Endodermal cell (in vitro differentiated cells): ENCODE results near the gene RIPK1. TPM values are rescaled to one million over a fixed set of nuclear protein-coding genes. Genes with fewer than 3 reads are reported as not detected.

Source experiments
- DNase-seq: peaks from one replicate; pipeline ENCODE4 v3.0.0-alpha.2; 2017
- H3K27ac ChIP-seq: 2 replicates; pipeline ENCODE4 v1.5.1; 2013; ENCODE audit warnings: mild to moderate bottlenecking, low read depth, low read length, moderate library complexity
- H3K27me3 ChIP-seq: 2 replicates; pipeline ENCODE4 v1.6.1; 2013; ENCODE audit warnings: mild to moderate bottlenecking, low read length, moderate library complexity; ENCODE audit not compliant: insufficient read depth, control insufficient read depth, poor library complexity, severe bottlenecking
- H3K36me3 ChIP-seq: 2 replicates; pipeline ENCODE4 v1.7.0; 2013; ENCODE audit warnings: mild to moderate bottlenecking, low read length, moderate library complexity; ENCODE audit not compliant: control insufficient read depth, insufficient read depth
- H3K4me1 ChIP-seq: one replicate; pipeline ENCODE4 v1.7.0; 2013; ENCODE audit warnings: low read length; ENCODE audit not compliant: control insufficient read depth, insufficient read depth
- H3K4me3 ChIP-seq: 2 replicates; pipeline ENCODE4 v1.5.1; 2013; ENCODE audit warnings: mild to moderate bottlenecking, low read length, moderate library complexity
- H3K9ac ChIP-seq: 2 replicates; pipeline ENCODE4 v1.6.1; 2013; ENCODE audit warnings: mild to moderate bottlenecking, low read length, moderate library complexity; ENCODE audit not compliant: poor library complexity, severe bottlenecking; ENCODE audit errors: extremely low read depth
- H3K9me3 ChIP-seq: 2 replicates; pipeline ENCODE4 v1.6.1; 2013; ENCODE audit warnings: mild to moderate bottlenecking, low read length, moderate library complexity; ENCODE audit not compliant: control insufficient read depth
- H3K27ac Mint-ChIP-seq: 2 replicates; pipeline ENCODE4 v1.8.0; 2020; ENCODE audit warnings: mixed read lengths
- H3K27me3 Mint-ChIP-seq: 2 replicates; pipeline ENCODE4 v1.8.0; 2021; ENCODE audit warnings: mild to moderate bottlenecking, mixed read lengths; ENCODE audit not compliant: insufficient read depth
- H3K36me3 Mint-ChIP-seq: 2 replicates; pipeline ENCODE4 v1.8.0; 2020; ENCODE audit warnings: low read depth, mixed read lengths
- H3K4me1 Mint-ChIP-seq: 2 replicates; pipeline ENCODE4 v1.8.0; 2020; ENCODE audit warnings: mixed read lengths
- H3K4me3 Mint-ChIP-seq: 2 replicates; pipeline ENCODE4 v1.8.0; 2020; ENCODE audit warnings: mild to moderate bottlenecking, moderate library complexity, mixed read lengths
- H3K9me3 Mint-ChIP-seq: 2 replicates; pipeline ENCODE4 v1.8.0; 2020; ENCODE audit warnings: mild to moderate bottlenecking, mixed read lengths
- CTCF ChIP-seq: fragments of 200-600 bp; sonication (generic); conservative IDR thresholded peaks from 2 replicates; pipeline ENCODE4 v1.5.0; 2021; ENCODE audit warnings: antibody characterized with exemption, mild to moderate bottlenecking
- WGBS, 2 experiments: methylation state at CpG; one replicate each; pipeline versions ENCODE4 v1.1.5 to v1.1.7; 2013; ENCODE audit warnings: missing lambda C conversion rate in 2 of 2, mixed read lengths in 1 of 2; ENCODE audit not compliant: insufficient coverage in 1 of 2, insufficient read length in 1 of 2; 5-methylcytosine and 5-hydroxymethylcytosine counted together
- total RNA-seq, 2 donors: library from RNA; stranded (reverse); fragmentation: NEBNext Ultra II Directional in 1 of 2; extraction: Animal tissue kit (Norgen Biotek cat#: 25700) in 1 of 2; gene quantifications; 2 replicates in 1 of 2; 3 replicates in 1 of 2; pipeline ENCODE4 v1.2.1, GENCODE V29; 2021

Gene RIPK1
- total RNA-seq, 2 donors from 2014 or later = 10.2 to 18.7 TPM

- Histone ChIP-seq H3K27me3 (no peaks in the 10 kb centered on the region), H3K9ac (no peak overlapping the region), H3K4me1 (peaks cover 8% of the 10 kb centered on the region), H3K27ac (no peak overlapping the region), H3K9me3 (peaks cover 44% of the 10 kb centered on the region), H3K4me3 (peak overlapping the region; percentile 45), H3K36me3 (no peaks in the 10 kb centered on the region)
- Mint-ChIP-seq H3K27me3 (peaks cover 5% of the 10 kb centered on the region), H3K36me3 (no peaks in the 10 kb centered on the region), H3K27ac (no peak overlapping the region), H3K4me1 (peaks cover 28% of the 10 kb centered on the region), H3K4me3 (no peak overlapping the region), H3K9me3 (peaks cover 30% of the 10 kb centered on the region)
- no peak for TF ChIP-seq CTCF
- 83 to 93% methylated on average over 2 to 3 of the region's 3 CpGs for WGBS, 2 experiments
- DNase-seq = no peak
These were observed 28.9 kb upstream of the RIPK1 start for GRCh38 chr6:3039384-3039783.

GRCh38 chr6:3041147-3041546 lies 27.1 kb upstream of the RIPK1 start:
- Histone ChIP-seq H3K4me3 (peak overlapping the region; percentile 66), H3K9ac (peak overlapping the region; percentile 42), H3K36me3 (no peaks in the 10 kb centered on the region), H3K27ac (no peak overlapping the region), H3K27me3 (no peaks in the 10 kb centered on the region), H3K4me1 (peaks cover 8% of the 10 kb centered on the region), H3K9me3 (peaks cover 26% of the 10 kb centered on the region)
- Mint-ChIP-seq H3K27me3 (peaks cover 5% of the 10 kb centered on the region), H3K27ac (peak overlapping the region; percentile 83), H3K4me3 (no peak overlapping the region), H3K4me1 (peaks cover 28% of the 10 kb centered on the region), H3K9me3 (peaks cover 14% of the 10 kb centered on the region), H3K36me3 (no peaks in the 10 kb centered on the region)
- WGBS, 2 experiments = 92 to 100% methylated on average over 2 to 3 of the region's 3 CpGs
- no peak for TF ChIP-seq CTCF
- DNase-seq = no peak

GRCh38 chr6:3041606-3042005 lies 26.7 kb upstream of the RIPK1 start:
- peak overlapping the region; percentile 83 for H3K27ac Mint-ChIP-seq
- Histone ChIP-seq H3K27ac (peak overlapping the region; percentile 40), H3K4me3 (peak overlapping the region; percentile 66), H3K27me3 (no peaks in the 10 kb centered on the region), H3K4me1 (peaks cover 8% of the 10 kb centered on the region), H3K36me3 (no peaks in the 10 kb centered on the region), H3K9ac (peak overlapping the region; percentile 42), H3K9me3 (peaks cover 22% of the 10 kb centered on the region)
- peaks cover 5% of the 10 kb centered on the region for H3K27me3 Mint-ChIP-seq
- peaks cover 9% of the 10 kb centered on the region for H3K9me3 Mint-ChIP-seq
- no peak for TF ChIP-seq CTCF
- H3K4me3 Mint-ChIP-seq = no peak overlapping the region
- peaks cover 28% of the 10 kb centered on the region for H3K4me1 Mint-ChIP-seq
- 21% methylated on average over 2 of the region's 2 CpGs; no CpG with 5 or more reads in 1 of the 2 experiments for WGBS, 2 experiments
- DNase-seq = no peak
- no peaks in the 10 kb centered on the region for H3K36me3 Mint-ChIP-seq
